ENCODE measurements around the gene SVEP1.
"Not testable (repeated sequence)": the region's sequence is repeated elsewhere in the genome, so short reads cannot be mapped to it uniquely, and the experiment has no call there.

Gene SVEP1

DNA sequence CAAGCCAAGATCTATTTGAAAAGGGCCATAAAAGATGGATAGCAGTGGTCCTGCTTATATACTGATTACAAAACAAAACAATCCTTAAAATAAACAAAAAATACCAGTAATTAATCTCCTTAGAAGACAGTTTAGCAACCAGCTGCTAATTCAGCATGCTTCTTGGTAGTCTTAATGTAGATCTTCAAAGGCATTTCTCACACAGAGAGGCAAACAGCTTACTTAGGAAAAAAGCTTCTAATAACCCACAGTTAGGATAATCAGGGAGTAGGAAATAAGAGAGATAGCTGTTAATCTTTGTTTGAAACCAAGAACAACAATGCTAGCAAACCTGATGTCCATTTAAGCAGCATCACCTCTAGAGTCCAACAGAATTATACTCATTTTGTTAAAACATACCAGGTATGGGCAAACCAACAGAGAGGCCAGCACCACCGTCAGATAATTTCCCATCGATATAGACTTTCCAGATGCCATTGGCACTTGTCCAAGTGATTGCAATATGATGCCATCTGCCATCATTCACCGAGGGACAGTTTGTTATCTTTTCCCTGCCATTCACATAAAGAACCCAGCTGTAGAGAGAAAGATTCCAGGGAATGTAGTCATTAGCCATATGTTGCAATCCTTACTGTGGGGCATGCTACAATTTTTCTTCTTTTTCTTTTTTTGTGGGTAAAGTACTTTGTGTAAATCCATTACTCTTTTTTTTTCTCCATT is 136.2 kb downstream of the SVEP1 start:
- no peak for DNase-seq

DNA sequence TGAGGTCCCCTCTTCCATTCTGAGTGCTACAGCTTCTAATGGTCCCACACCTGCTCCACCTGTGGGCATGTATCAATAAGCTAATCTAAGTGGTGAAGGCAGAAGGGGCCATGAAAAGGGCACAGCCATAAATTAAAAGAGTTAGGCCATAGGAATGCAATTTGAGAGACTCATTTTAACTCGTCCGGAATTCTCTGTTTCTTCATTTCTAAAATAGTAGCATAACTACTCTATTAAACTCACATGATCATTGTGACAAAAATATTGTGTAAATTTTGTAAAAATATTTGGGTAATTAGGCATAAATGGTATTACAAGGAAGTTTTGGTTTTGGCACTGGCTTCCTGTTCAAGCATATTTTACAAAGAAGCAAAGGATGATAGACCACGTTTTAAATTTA is 138.7 kb downstream of the SVEP1 start:
- no peak for DNase-seq

DNA sequence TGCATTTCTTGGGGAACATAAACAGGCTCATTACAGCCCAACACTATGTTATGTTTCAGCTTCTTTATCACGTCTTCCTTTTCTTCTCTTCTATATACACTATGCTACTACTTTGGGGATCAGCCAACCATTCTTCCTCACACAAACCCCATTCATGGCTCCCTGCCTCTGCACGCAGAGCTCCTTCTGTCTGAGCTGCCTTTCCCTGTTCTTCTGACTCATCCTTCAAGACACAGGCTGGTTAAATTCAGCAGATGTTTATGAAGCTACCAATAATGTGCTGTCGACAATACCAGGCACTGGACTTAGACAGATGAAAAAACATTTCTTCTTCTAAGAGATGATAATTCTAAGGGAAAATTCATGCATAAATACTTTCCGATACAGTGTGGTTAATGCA is 139.4 kb downstream of the SVEP1 start:
- no peak for DNase-seq

DNA sequence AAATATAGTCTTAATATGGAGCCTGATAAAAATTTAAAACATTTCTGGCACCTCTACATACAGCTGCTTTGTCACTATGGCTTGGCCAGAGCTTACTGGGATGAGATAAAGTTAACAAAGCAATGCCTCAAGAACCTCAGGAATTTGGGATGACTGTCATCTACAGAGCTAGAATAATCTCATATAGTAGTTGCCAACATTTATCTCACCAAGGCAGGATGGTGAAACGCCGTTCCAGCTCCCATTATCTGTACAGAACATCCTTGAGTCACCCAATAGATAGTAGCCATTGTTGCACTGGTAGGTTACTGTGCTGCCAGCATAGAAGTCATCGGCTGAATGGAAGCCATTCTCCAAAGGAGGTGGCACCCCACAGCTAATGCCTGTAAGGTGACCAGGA is 147.3 kb downstream of the SVEP1 start:
- no peak for DNase-seq

DNA sequence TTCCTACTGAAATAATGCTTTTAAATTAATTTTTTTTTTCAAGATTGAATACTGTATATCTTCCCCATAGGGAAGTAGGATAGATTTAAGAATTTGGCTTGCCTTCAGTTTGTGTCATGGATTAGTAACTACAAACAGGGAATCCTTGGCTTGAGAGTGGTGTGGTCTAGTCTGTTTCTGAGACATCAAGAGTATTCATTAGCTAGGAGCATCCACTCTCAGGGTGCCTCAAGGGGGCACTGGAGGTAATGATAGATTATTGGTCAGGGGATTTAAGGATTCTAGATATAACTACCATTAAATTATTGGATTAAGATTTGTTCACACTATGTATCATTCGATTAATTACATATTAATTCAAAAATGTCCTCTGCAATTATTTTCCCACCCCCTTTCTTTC is 150.1 kb downstream of the SVEP1 start:
- no peak for DNase-seq

DNA sequence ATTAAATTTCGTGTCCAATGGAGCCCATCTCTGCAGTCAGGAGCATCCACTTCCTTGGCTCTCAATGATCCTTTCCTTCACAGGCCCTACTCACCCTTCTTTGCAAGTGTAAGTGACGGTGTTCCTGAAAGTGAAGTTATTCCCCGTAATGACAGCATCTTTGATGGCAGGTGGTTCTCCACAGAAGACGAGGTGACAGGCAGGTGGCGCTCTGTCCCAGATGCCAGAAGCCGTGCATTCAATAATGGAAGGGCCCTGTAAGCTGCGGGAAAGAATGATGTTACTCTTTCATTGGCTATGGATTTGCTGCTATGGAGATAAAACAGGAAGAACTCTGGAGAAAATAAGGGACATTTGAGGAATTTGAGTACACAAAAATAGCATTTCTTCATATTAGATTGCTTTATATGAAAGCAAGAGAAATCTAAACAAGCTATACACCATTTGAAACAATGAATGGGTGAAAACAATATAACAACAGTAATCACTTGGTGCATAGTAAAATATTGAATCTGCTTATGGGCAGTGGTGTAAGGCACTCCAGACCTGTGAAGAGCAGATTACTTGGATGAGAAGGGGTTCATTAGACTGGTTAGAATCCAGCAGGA is 151.9 kb downstream of the SVEP1 start:
- peak; percentile 73 for DNase-seq

DNA sequence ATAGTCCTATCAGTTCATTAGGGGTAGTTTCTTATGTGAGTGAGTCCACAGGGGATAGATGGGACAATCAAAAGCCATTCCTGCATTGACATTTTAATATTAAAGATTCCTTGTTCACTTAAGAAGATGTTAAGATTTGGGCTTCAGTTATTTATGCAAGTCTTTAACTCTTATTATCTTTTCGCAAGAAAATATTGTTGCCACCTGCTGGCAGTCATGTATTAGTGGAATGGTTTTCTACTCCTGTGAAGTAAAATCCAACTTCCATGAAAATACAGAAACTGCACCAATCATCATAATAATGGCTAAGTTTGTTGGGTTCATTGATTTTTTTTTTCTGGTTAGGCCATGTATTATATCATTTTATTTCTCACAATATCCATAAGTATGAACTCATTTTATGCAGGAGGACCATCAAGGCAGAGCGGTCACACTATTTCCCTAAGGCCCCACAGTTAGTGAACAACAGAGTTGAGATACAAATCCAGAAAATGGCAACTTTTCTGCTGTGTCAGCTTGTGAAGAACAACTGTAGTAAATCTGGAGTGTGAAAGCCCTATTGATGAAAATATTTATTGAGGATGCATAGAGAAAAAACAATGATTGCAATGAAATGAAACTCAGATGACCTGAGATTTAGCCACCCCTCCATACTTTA is 153.4 kb downstream of the SVEP1 start:
- DNase-seq: no peak

DNA sequence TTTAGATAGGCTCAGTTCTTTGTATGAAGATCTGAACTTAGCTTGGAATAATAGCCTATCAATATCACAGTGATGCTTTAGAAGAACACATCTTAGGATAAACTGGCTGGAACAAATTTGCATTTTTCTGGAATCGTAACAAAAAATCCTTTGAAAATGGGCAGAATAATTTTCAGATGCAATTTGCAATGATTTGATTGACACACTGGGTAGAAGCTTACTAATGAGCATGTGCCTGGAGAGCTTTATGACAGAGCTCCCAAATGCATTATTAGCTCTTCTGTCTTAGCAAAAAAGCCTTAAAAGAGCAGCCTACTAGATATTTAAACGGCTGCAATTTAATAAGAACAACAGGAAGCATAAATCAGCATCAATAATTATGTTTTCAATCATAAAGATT is 165.1 kb downstream of the SVEP1 start:
- DNase-seq: no peak

DNA sequence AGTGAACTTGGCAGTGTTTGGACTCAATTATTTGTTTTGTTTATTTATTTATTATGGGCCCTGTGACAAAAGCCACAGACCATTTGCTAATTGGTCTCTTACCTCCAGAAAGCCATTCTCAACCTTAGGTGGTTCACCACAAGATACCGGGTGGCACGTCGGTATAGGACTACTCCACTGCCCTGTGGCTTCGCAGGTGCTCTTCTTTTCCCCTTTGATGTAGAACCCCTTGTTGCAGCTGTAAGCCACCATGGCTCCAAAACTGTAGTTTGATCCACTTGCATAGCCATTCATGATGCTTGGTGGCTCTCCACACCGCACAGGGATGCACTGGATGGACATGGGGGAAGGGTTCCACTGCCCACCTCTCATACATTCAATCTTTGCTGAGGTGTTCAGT is 168.6 kb downstream of the SVEP1 start:
- DNase-seq: no peak

DNA sequence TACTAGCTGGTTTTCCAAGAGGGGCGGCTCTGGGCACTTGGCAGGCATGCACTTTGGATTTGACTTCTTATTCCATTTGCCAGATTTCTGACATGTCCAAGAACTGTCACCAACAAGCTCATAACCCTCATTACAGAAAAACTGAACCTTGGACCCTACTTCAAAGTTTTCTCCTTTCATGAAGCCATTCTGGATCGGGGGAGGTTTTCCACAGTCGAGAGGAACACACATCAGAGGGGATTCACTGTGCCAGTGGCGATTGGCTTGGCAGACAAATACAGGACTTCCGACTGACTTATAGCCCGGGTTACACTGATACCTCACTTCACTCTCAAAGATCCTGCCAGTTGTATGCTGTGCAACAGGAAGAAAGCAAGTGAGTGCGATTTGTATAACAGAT is 170.9 kb downstream of the SVEP1 start:
- DNase-seq: no peak

DNA sequence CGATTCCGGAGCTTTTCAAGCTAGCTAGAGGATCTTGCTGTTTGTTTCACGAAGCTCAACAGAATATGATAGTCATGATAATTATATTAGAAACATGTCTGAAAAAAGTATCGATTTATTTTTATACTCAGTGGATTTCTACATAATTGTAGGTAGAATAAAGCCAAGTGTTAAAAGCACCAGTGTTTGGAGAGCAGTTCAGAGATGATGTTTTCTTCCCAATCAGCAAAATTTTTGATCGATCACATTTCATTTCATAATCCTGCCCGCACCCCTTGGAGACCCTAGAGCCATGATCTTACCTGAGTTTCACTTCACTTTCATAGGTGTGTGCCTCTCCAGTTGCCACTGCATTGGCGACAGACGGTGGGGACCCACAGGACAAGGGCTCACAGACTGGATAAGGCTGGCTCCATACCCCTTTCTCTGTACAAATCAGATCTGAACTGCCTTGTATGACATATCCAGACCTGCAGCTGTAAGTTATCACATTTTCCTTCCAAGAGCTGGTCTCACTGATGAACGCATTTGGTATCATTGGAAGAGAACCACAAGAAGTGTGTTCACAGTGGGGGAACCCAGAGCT is 173.6 kb downstream of the SVEP1 start:
- DNase-seq: no peak

DNA sequence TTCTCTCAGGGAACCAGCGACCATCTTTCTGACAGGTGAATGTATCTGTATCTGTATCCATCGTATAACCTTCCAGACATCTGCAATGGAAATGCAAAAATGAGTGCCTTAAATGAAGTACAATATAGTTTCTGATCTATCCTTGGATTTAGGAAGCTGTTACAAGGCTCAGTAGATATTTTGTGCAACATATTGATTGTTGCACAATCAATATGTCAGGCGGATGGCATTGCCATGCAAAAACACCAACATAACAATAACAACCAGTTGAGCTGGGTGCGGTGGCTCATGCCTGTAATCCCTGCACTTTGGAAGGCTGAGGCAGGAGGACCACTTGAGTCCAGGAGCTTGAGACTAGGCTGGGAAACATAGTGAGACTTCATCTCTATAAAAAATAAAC is 175.1 kb downstream of the SVEP1 start:
- DNase-seq: no peak

DNA sequence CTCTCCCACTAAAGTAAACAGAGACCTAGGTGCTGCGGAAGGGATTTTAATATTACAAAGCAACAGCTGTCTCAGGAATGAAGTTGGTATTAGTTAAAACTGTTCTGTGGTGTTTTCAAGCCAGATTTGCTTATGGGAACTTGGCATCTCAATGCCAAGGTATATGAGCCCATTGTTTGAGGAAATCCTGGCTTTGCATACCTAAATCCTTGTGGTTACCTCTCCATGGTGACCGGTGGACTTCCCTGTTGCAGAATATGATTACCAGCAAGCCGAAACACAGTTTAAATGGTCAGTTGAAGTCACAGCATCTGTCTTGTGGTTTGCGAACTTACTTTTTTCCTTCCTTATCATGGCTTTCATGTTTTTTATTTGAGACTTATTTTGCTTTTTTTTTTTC is 179.6 kb downstream of the SVEP1 start:
- no peak for DNase-seq

DNA sequence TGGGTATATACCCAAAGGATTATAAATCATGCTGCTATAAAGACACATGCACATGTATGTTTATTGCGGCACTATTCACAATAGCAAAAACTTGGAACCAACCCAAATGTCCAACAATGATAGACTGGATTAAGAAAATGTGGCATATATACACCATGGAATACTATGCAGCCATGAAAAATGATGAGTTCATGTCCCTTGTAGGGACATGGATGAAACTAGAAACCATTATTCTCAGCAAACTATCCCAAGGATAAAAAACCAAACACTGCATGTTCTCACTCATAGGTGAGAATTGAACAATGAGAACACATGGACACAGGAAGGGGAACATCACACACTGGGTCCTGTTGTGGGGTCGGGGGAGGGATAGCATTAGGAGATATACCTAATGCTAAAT is 180.5 kb downstream of the SVEP1 start:
- DNase-seq: not testable (repeated sequence)

DNA sequence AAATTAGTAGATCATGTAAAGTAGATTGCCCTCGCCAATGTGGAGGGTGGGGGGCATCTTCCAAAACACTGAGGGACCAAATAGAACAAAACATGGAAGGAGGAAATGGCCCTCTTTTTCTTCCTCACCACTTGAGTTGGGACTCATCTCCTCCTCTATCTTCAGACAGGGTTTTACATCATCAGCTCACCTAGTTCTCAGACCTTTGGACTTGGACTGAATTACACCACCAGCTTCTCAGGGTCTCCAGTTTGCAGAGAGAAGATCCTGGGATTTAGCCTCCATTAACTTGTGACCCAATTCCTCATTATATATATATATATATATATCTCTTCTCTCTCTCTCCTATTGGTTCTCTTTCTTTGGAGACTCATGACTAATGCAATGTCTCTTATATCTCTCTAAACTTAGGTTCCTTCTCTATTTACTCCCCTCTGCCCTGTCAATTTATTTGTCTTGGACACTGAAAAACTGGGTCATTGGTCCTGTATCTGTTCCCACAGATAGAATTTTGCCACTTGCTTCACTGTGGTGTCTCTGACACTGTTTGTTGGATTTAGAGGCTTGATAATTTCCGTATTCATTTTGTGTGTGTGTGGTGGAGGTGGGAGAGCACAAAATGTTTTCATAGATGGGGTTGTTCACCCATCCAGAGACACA is 187.6 kb downstream of the SVEP1 start:
- no peak for DNase-seq

DNA sequence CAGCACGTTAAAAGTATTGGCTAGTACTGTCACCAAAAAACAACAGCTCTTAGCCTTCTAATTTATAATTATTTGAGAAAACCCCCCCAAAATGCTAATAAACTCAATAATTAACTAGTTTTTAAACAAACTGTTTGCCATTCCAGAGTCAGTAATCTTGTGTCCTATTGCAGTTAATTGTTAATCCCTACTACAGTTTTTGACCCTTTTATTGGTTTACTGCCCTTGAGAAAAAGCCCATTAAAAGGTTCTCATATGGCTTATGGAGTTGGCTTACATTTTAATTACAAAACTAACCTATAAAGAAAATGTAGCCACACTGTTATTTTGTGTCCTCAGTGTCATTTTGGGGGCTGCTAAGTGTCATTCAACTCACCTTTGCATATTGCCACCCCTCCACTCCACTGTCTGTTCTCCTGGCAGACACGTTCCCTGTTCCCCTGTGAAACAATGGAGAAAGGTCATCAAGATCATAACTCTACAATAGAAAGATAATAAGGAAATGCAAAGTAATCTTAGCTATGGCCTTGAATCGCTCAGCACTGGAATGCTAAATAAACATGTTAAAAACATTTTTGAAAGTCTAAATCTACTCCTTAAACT is 190.3 kb downstream of the SVEP1 start:
- DNase-seq: no peak

DNA sequence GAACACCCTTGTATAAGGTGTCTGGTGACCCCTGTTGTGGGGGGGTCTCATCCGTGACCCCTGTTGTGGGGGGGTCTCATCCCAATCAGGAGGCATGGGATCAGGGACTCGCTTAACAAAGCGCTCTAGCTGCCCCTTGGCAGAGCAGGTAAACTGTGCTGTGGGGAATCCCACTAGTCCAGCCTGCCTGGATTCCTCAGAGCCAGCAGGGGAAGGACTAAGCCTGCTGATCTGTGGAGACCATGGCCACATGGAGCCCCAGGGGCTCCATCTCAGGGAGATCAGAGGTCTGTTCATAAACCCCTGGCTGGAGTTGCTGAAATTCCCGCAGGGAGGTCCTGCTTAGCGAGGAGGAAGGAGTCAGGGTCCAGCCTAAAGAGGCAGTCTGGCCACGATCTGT is 196.1 kb downstream of the SVEP1 start:
- DNase-seq: no peak

DNA sequence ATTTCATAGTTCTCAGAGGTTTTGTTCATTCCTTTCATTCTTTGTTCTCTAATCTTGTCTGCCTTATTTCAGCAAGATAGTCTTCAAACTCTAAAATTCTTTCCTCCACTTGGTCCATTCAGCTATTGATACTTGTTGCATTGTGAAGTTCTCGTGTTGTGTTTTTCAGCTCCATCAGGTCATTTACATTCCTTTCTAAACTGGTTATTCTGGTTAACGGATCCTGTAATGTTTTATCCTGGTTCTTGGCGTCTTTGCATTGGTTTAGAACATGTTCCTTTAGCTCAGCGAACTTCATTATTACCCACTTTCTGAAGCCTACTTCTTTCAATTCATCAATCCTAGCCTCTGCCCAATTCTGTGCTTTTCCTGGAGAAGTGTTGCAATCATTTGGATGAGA is 196.8 kb downstream of the SVEP1 start:
- no peak for DNase-seq

DNA sequence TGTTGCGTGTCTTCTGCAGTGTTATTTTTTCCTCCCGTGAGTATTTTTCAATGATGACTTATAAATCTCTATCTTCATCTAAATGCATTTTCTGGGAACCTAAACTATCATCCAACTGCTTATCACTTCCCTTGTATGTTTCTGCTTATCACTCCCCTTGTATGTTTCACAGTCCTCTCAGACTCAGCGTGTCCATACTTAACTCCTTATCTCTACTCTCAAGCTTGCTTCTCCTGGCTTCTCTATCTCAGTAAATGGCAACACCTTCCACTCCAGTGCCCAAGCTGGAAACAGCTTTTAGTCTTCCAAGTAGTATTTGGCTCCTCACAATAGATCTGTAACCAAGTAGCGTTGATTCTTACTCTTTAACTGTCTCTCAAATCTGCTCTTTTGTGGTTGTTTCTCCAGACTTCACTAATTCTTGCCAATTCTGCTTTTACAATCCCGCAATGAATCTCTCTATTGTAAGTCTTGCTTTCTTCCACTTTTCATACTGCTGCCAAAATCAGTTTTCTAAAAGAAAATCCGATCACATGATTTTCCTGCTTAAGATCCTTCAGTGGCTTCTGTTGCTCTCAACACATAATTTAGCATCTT is 208.0 kb downstream of the SVEP1 start:
- no peak for DNase-seq

DNA sequence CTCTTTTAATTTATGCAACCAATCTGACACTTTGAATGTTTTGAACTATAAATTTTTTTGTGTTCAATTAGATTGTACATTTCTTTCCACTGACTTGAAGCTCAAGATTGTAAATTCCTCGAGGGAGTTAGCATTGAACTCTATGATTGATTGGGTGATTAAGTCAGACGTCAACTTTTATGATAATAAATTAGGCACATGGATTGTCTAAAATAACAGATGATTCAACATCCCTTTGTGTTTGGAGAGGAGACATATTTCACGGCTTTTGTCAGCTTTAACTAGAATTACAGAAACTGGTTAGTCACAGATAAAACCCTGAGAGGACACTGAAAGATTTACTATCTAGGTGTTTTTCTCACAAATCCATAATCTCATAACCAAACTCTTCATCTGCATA is 209.2 kb downstream of the SVEP1 start:
- DNase-seq: no peak

DNA sequence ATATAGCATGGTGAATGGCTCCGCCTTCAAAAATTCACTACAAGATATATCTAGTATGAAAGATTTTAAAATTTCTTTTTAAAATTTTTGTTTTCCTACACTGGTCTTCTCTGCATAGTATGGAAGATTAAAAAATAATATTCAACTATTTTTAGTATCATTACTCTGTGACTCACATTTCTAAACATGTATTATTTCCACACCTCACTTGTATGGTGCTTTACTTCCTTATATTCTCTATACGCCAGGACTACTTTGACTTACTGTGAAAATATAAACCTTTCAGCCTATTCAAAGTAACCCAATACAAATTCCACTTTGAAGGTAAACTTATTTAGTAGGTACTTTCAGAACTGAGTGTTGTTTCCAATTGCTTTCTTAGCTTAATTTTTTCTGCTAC is 215.1 kb downstream of the SVEP1 start:
- no peak for DNase-seq

DNA sequence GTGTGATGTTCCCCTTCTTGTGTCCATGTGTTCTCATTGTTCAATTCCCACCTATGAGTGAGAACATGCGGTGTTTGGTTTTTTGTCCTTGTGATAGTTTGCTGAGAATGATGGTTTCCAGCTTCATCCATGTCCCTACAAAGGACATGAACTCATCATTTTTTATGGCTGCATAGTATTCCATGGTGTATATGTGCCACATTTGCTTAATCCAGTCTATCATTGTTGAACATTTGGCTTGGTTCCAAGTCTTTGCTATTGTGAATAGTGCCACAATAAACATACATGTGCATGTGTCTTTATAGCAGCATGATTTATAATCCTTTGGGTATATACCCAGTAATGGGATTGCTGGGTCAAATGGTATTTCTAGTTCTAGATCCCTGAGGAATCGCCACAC is 220.5 kb downstream of the SVEP1 start:
- not testable (repeated sequence) for DNase-seq

DNA sequence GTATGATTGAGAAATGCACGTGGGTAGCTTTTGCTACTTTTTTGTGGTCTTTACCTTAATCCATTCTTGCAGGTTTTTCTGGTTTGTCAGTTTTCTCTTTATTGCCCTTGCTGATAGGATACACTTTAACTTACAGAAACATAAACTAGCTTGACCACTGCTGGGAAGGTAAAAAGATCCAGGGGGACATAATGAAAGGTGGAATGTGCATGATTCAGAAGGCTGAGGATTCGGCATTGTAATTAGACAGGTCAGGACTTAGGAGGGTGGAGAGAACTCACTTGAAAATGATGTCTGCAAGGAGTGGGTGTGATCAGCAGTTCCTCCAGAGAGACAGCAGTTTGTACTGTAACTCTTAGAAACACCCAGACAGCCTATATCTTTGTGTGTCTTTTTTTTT is 222.0 kb downstream of the SVEP1 start:
- DNase-seq: peak; percentile 54

Measured in islet precursor cell (in vitro differentiated cells).